Measurements from ENCODE around the gene SCTR. TPM values are rescaled to one million over a fixed set of nuclear protein-coding genes. Genes with fewer than 3 reads are reported as not detected.

Gene SCTR
- total RNA-seq, 1 donor from 2014 or later = 33.1 TPM

GRCh38 chr2:119494163-119494790 is 30.0 kb downstream of the SCTR start:
- DNase-seq (ENCODE audit: low spot score, unreplicated experiment) = no peak
- peaks cover 33% of the 10 kb centered on the region for H3K4me1 Mint-ChIP-seq (ENCODE audit: low read depth)
- peaks cover 9% of the 10 kb centered on the region for H3K36me3 Mint-ChIP-seq (ENCODE audit: insufficient read depth)
- no peaks in the 10 kb centered on the region for H3K27me3 Mint-ChIP-seq
- no peak overlapping the region for H3K27ac Mint-ChIP-seq
- no peak for TF ChIP-seq CTCF (IDR thresholded peaks at IDR 0.05; ENCODE audit: unreplicated experiment)
- peaks cover 17% of the 10 kb centered on the region for H3K9me3 Mint-ChIP-seq (ENCODE audit: low read depth)
- no peak overlapping the region for H3K4me3 Mint-ChIP-seq (ENCODE audit: low read depth)

DNA sequence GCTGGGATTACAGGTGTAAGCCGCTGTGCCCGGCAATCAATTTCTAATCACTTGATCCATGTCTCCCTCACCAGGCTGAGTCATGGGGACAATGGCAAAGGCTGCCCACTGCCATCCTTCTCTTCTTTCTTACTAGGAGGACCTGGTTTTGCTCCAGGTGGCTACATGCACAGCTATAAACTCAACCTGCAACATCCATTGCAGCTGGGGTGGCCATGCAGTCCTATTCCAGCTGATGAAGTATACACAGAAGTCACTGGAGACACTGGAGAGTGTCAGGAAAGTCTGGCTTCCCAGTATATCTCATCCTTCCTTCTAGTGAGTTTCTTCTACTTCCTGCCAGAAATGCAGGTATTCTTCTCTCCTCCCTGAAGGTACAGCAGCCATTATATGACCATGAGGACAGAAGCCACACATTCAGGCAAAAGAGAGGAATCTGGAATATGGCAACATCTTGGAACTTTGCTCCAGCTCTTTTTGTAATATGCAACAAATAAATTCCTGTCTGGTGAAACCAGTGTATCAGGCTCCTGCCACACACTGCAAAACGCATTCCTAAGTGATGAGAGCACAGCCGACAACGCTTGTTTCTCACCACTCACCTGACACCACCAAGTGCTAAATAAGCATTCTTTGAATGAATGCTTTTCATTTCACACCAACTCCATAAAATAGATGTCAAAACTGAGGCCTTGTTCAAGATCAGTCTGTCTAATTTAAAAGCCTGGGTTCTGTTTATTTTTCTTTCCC is 32.3 kb downstream of the SCTR start:
- peak overlapping the region; percentile 98 for H3K27ac Mint-ChIP-seq

GRCh38 chr2:119490653-119491195 is 33.6 kb downstream of the SCTR start:
- peaks cover 66% of the 10 kb centered on the region for H3K4me1 Mint-ChIP-seq (ENCODE audit: low read depth)
- H3K27me3 Mint-ChIP-seq = no peaks in the 10 kb centered on the region
- peak overlapping the region; percentile 0 for H3K4me3 Mint-ChIP-seq (ENCODE audit: low read depth)
- no peaks in the 10 kb centered on the region for H3K36me3 Mint-ChIP-seq (ENCODE audit: insufficient read depth)
- H3K9me3 Mint-ChIP-seq (ENCODE audit: low read depth) = no peaks in the 10 kb centered on the region
- no peak for TF ChIP-seq CTCF (IDR thresholded peaks at IDR 0.05; ENCODE audit: unreplicated experiment)
- H3K27ac Mint-ChIP-seq = peak overlapping the region; percentile 95
- DNase-seq (ENCODE audit: low spot score, unreplicated experiment) = no peak

More for the DNA sequence above, 32.3 kb downstream of the SCTR start:
- no peaks in the 10 kb centered on the region for H3K27me3 Mint-ChIP-seq
- H3K4me3 Mint-ChIP-seq (ENCODE audit: low read depth) = no peak overlapping the region
- no peak for TF ChIP-seq CTCF (IDR thresholded peaks at IDR 0.05; ENCODE audit: unreplicated experiment)
- peaks cover 55% of the 10 kb centered on the region for H3K4me1 Mint-ChIP-seq (ENCODE audit: low read depth)
- no peaks in the 10 kb centered on the region for H3K36me3 Mint-ChIP-seq (ENCODE audit: insufficient read depth)
- DNase-seq (ENCODE audit: low spot score, unreplicated experiment) = no peak
- no peaks in the 10 kb centered on the region for H3K9me3 Mint-ChIP-seq (ENCODE audit: low read depth)

- no peaks in the 10 kb centered on the region for H3K9me3 Mint-ChIP-seq (ENCODE audit: low read depth)
- H3K4me3 Mint-ChIP-seq (ENCODE audit: low read depth) = peak overlapping the region; percentile 0
- no peaks in the 10 kb centered on the region for H3K27me3 Mint-ChIP-seq
- DNase-seq (ENCODE audit: low spot score, unreplicated experiment) = no peak
- H3K27ac Mint-ChIP-seq = peak overlapping the region; percentile 95
- H3K4me1 Mint-ChIP-seq (ENCODE audit: low read depth) = peaks cover 72% of the 10 kb centered on the region
- no peaks in the 10 kb centered on the region for H3K36me3 Mint-ChIP-seq (ENCODE audit: insufficient read depth)
- no peak for TF ChIP-seq CTCF (IDR thresholded peaks at IDR 0.05; ENCODE audit: unreplicated experiment)
Observed at GRCh38 chr2:119490106-119490505, 34.2 kb downstream of the SCTR start.

DNA sequence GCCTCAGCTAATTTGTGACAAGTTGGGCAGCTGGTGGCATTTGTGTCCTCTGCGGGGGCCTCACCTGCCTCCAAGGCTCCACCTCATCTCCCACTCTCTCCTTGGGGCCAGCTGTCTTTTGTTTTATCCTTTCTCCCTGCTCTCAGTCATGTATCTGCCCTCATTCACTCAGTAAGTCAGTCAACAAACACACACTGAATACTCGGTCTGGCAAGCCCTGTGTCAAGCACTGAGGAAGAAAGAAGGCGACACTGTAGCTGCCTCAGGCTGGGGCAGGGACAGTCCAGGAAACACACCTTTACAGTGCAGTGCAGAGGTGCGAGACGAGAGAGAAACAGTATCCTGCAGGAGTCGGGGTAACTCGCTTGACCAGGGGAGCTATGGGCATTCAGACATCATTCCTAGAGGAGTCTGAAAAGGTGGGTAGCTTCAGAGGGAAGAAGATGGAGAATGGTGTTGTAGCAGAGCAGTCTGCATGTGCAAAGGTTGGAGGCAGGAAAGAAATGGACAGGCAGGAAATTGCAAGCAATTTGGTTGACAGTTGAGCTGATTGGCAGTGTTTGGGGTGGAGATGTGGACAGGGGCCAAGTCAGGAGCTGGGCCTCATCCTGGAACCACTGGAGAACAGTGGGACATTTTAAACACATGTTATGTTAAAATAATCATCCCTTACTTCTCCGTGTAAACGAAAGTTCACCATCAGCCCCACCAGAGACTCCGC is 34.9 kb downstream of the SCTR start:
- Mint-ChIP-seq H3K36me3 (ENCODE audit: insufficient read depth) (no peaks in the 10 kb centered on the region), H3K27ac (peak overlapping the region; percentile 99), H3K4me3 (ENCODE audit: low read depth) (no peak overlapping the region), H3K4me1 (ENCODE audit: low read depth) (peaks cover 74% of the 10 kb centered on the region), H3K9me3 (ENCODE audit: low read depth) (no peaks in the 10 kb centered on the region), H3K27me3 (no peaks in the 10 kb centered on the region)
- TF ChIP-seq CTCF (IDR thresholded peaks at IDR 0.05; ENCODE audit: unreplicated experiment) = no peak
- no peak for DNase-seq (ENCODE audit: low spot score, unreplicated experiment)

Measured in progenitor cell of endocrine pancreas (in vitro differentiated cells).